H1 (cell line): ENCODE measurements around the gene GGA2. TPM values are rescaled to one million over a fixed set of nuclear protein-coding genes. Genes with fewer than 3 reads are reported as not detected.

Source experiments
- CTCF ChIA-PET: fragments of 300-600 bp; sonication (Branson Sonifier 250); formaldehyde crosslinking; loops from one replicate; lab custom pipeline; 2021; ENCODE audit not compliant: partially characterized antibody; lab: Charles Lee
- POLR2A ChIA-PET: fragments of 300-600 bp; sonication (Branson Sonifier 250); formaldehyde crosslinking; loops from one replicate; lab custom pipeline; 2021; ENCODE audit warnings: inconsistent platforms; ENCODE audit not compliant: partially characterized antibody; lab: Charles Lee
- DNase-seq, 2 experiments: peaks; one replicate each; pipeline versions ENCODE4 v3.0.0 to v3.0.0-alpha.2; 2010 to 2022; ENCODE audit warnings: low spot score in 2 of 2, low read depth in 1 of 2, mixed read lengths in 1 of 2
- FAIRE-seq: peaks from 2 replicates; lab custom pipeline; 2011; peaks lifted over from hg19 to GRCh38; lab: Jason Lieb, UNC
- H2AFZ ChIP-seq: 2 replicates; pipeline ENCODE4 v1.8.1; 2012; ENCODE audit warnings: low read length, inconsistent platforms
- H2AK5ac ChIP-seq: 2 replicates; pipeline ENCODE4 v1.6.1; 2013; ENCODE audit warnings: low read depth, low read length
- H2BK120ac ChIP-seq: replicated peaks from 2 replicates; pipeline ENCODE3; 2013; ENCODE audit warnings: low read depth, low read length, inconsistent platforms
- H2BK12ac ChIP-seq: 2 replicates; pipeline ENCODE4 v1.6.1; 2013; ENCODE audit warnings: low read depth, low read length
- H2BK15ac ChIP-seq: 2 replicates; pipeline ENCODE4 v1.6.1; 2013; ENCODE audit warnings: low read length
- H2BK20ac ChIP-seq: 2 replicates; pipeline ENCODE4 v1.6.1; 2013; ENCODE audit warnings: low read length
- H2BK5ac ChIP-seq: 2 replicates; pipeline ENCODE4 v1.6.1; 2013; ENCODE audit warnings: low read depth, low read length
- H3K14ac ChIP-seq: 2 replicates; pipeline ENCODE4 v1.6.1; 2013; ENCODE audit warnings: inconsistent platforms; ENCODE audit not compliant: insufficient read length
- H3K18ac ChIP-seq: 2 replicates; pipeline ENCODE4 v1.6.1; 2013; ENCODE audit warnings: low read length; ENCODE audit errors: extremely low read depth
- H3K23ac ChIP-seq: 2 replicates; pipeline ENCODE4 v1.6.1; 2013; ENCODE audit warnings: inconsistent platforms; ENCODE audit not compliant: insufficient read length
- H3K23me2 ChIP-seq: 2 replicates; pipeline ENCODE4 v1.6.1; 2013; ENCODE audit warnings: low read depth, low read length
- H3K27ac ChIP-seq: 2 replicates; pipeline ENCODE4 v1.6.1; 2011; ENCODE audit warnings: low read depth, low read length, inconsistent platforms
- H3K27me3 ChIP-seq, 4 experiments: replicated peaks in 1 of 4; 1 replicate in 1 of 4; 2 replicates in 3 of 4; pipeline versions ENCODE4 v1.6.1 to v1.8.1; 2011 to 2013; ENCODE audit warnings: low read length in 3 of 4, mild to moderate bottlenecking in 3 of 4, inconsistent platforms in 2 of 4, mixed read lengths in 2 of 4, moderate library complexity in 1 of 4; ENCODE audit not compliant: control insufficient read depth in 3 of 4, insufficient read depth in 3 of 4; ENCODE audit errors: extremely low read depth in 1 of 4
- H3K36me3 ChIP-seq, 4 experiments: 2 replicates each; pipeline versions ENCODE4 v1.6.1 to v1.8.1; 2011 to 2013; ENCODE audit warnings: mild to moderate bottlenecking in 4 of 4, low read length in 3 of 4, moderate library complexity in 2 of 4, control low read depth in 1 of 4, inconsistent platforms in 1 of 4; ENCODE audit not compliant: insufficient read depth in 4 of 4, control insufficient read depth in 2 of 4
- H3K4ac ChIP-seq: replicated peaks from 2 replicates; pipeline ENCODE3; 2013; ENCODE audit warnings: low read length, low read depth, mixed read lengths, inconsistent platforms; ENCODE audit not compliant: insufficient read length
- H3K4me1 ChIP-seq, 4 experiments: replicated peaks in 1 of 4; 1 replicate in 1 of 4; 2 replicates in 3 of 4; pipeline versions ENCODE4 v1.6.1 to v1.8.1; 2011 to 2013; ENCODE audit warnings: low read length in 3 of 4, inconsistent platforms in 2 of 4, mixed read lengths in 1 of 4; ENCODE audit not compliant: insufficient read depth in 4 of 4, control insufficient read depth in 3 of 4
- H3K4me2 ChIP-seq, 2 experiments: 2 replicates each; pipeline versions ENCODE4 v1.6.1 to v1.8.1; 2011 to 2013; ENCODE audit warnings: low read depth in 2 of 2, low read length in 2 of 2, control low read depth in 1 of 2, inconsistent platforms in 1 of 2, mild to moderate bottlenecking in 1 of 2; ENCODE audit not compliant: insufficient read depth in 1 of 2
- H3K4me3 ChIP-seq, 4 experiments: fragments of 200-600, 300-600 bp in 1 of 4; sonication (generic), shearing (Covaris generic), sonication (Bioruptor Twin) in 1 of 4; 2 replicates each; pipeline versions ENCODE4 v1.5.1 to v1.8.1; 2011 to 2016; ENCODE audit warnings: low read length in 4 of 4, low read depth in 3 of 4, control low read depth in 2 of 4, inconsistent platforms in 2 of 4, mild to moderate bottlenecking in 2 of 4, mixed read lengths in 1 of 4, moderate library complexity in 1 of 4; ENCODE audit not compliant: insufficient read depth in 2 of 4; ENCODE audit errors: extremely low read depth in 1 of 4
- H3K56ac ChIP-seq: replicated peaks from 2 replicates; pipeline ENCODE3; 2013; ENCODE audit warnings: low read depth, mild to moderate bottlenecking, mixed read lengths, low read length, inconsistent platforms; ENCODE audit not compliant: insufficient read length
- H3K79me1 ChIP-seq: 2 replicates; pipeline ENCODE4 v1.6.1; 2013; ENCODE audit warnings: low read depth, low read length, control low read depth
- H3K79me2 ChIP-seq, 2 experiments: 2 replicates each; pipeline versions ENCODE4 v1.6.1 to v1.8.1; 2012 to 2013; ENCODE audit warnings: low read length in 2 of 2, mild to moderate bottlenecking in 2 of 2, inconsistent platforms in 1 of 2; ENCODE audit not compliant: insufficient read depth in 2 of 2, control insufficient read depth in 1 of 2
- H3K9ac ChIP-seq, 4 experiments: replicated peaks in 1 of 4; 1 replicate in 1 of 4; 2 replicates in 3 of 4; pipeline versions ENCODE4 v1.6.1 to v1.8.1; 2011 to 2013; ENCODE audit warnings: low read depth in 3 of 4, low read length in 3 of 4, control low read depth in 2 of 4, mild to moderate bottlenecking in 2 of 4, moderate library complexity in 2 of 4, inconsistent platforms in 1 of 4; ENCODE audit errors: extremely low read depth in 1 of 4
- H3K9me3 ChIP-seq, 2 experiments: 2 replicates each; pipeline versions ENCODE4 v1.6.1 to v1.8.1; 2012 to 2013; ENCODE audit warnings: mild to moderate bottlenecking in 2 of 2, moderate library complexity in 2 of 2, control low read depth in 1 of 2, inconsistent platforms in 1 of 2, low read depth in 1 of 2, low read length in 1 of 2, mixed read lengths in 1 of 2; ENCODE audit not compliant: insufficient read depth in 2 of 2
- H4K20me1 ChIP-seq, 2 experiments: replicated peaks in 1 of 2; 2 replicates each; pipeline versions ENCODE3 to v1.8.1; 2011 to 2013; ENCODE audit warnings: inconsistent platforms in 2 of 2, low read length in 2 of 2, mild to moderate bottlenecking in 1 of 2; ENCODE audit not compliant: insufficient read depth in 2 of 2, control insufficient read depth in 1 of 2
- H4K5ac ChIP-seq: 2 replicates; pipeline ENCODE4 v1.6.1; 2013; ENCODE audit warnings: low read length, low read depth, mixed read lengths, inconsistent platforms; ENCODE audit not compliant: insufficient read length
- H4K8ac ChIP-seq: 2 replicates; pipeline ENCODE4 v1.8.0; 2013; ENCODE audit warnings: mild to moderate bottlenecking, moderate library complexity, low read length, inconsistent platforms; ENCODE audit not compliant: insufficient read depth; ENCODE audit errors: extremely low read depth
- H4K91ac ChIP-seq: replicated peaks from 2 replicates; pipeline ENCODE3; 2013; ENCODE audit warnings: low read length, mixed read lengths, inconsistent platforms; ENCODE audit not compliant: insufficient read length
- EGR1 ChIP-seq: IDR thresholded peaks from 2 replicates; pipeline ENCODE4 v1.6.1; 2011; ENCODE audit warnings: low read depth, low read length, borderline replicate concordance
- HDAC2 ChIP-seq, 2 experiments: fragments of 300-600 bp in 1 of 2; sonication (generic) in 1 of 2; IDR thresholded peaks; 2 replicates each; pipeline ENCODE4 v1.6.1; 2011 to 2012; ENCODE audit warnings: low read depth in 2 of 2, low read length in 2 of 2, mild to moderate bottlenecking in 2 of 2, moderate library complexity in 2 of 2, borderline replicate concordance in 1 of 2, inconsistent platforms in 1 of 2
- HDAC6 ChIP-seq: IDR thresholded peaks from one replicate; pipeline ENCODE4 v1.7.1; 2012; ENCODE audit warnings: low read depth, mild to moderate bottlenecking, inconsistent platforms, low read length, moderate library complexity
- MAFK ChIP-seq: IDR thresholded peaks from 2 replicates; pipeline ENCODE4 v1.6.1; 2012; ENCODE audit warnings: low read depth, mild to moderate bottlenecking, improper control_type of control experiment, low read length
- RFX5 ChIP-seq: IDR thresholded peaks from 2 replicates; pipeline ENCODE4 v1.6.1; 2011; ENCODE audit warnings: low read depth, low read length, improper control_type of control experiment, borderline replicate concordance
- TAF1 ChIP-seq: IDR thresholded peaks from 2 replicates; pipeline ENCODE4 v1.6.1; 2011; ENCODE audit warnings: mild to moderate bottlenecking, low read depth, low read length
- ZNF274 ChIP-seq: IDR thresholded peaks from 2 replicates; pipeline ENCODE4 v1.7.0; 2012; ENCODE audit warnings: low read length, borderline replicate concordance; ENCODE audit errors: extremely low read depth
- WGBS, 2 experiments: shearing (Covaris generic) in 1 of 2; methylation state at CpG; one replicate each; pipeline versions ENCODE4 v1.1.6 to v1.1.7; 2013 to 2015; ENCODE audit warnings: low lambda C conversion rate in 2 of 2, mixed read lengths in 2 of 2, inconsistent platforms in 1 of 2, low coverage in 1 of 2, missing lambda C conversion rate in 1 of 2; ENCODE audit not compliant: insufficient replicate concordance in 2 of 2, insufficient coverage in 1 of 2, insufficient read length in 1 of 2; ENCODE audit errors: extremely low coverage in 1 of 2, missing lambda C conversion rate in 1 of 2; 5-methylcytosine and 5-hydroxymethylcytosine counted together
- polyA plus RNA-seq, 7 experiments: library from polyadenylated mRNA; depleted of rRNA in 3 of 7; stranded (reverse) in 5 of 7; unstranded in 2 of 7; fragments of >200 nt in 5 of 7; fragments of 200-250 nt in 2 of 7; gene quantifications; 1 replicate in 5 of 7; 2 replicates in 1 of 7; 4 replicates in 1 of 7; pipeline versions ENCODE4 v1.2.1 to v1.2.3, GENCODE V29; 2011 to 2013; ENCODE audit warnings: missing spikeins in 2 of 7, mixed read lengths in 2 of 7
- total RNA-seq: library from RNA; stranded (reverse); fragmentation: NEBNext Ultra II Directional; extraction: Animal tissue kit (Norgen Biotek cat#: 25700); gene quantifications from 2 replicates; pipeline ENCODE4 v1.2.1, GENCODE V29; 2021

GGA2 gene
- total and polyA plus RNA-seq, 2 of the 8 experiments (the other 6 are each of a cell fraction or from before 2014, with no cell fraction given) = 65.8 to 114 TPM

DNA sequence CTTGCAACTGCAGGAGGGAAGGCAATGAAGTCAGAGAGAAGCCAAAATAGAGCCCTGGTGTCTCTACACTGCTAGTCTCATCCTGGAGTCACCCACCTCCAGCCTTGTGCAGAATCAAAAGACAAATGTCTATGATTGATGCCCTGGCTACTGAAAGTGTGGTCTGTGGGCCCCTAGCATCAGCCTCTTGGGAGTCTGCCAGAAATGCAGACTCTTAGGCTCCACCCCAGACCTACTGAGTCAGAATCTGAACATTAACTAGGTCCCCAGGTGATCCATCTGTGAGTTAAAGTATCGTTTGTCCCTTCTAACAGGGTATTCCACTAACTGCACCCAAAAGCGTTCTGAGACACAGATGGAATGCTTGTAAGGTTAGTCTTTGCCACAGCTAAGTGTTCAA, 25.6 kb upstream of the GGA2 start:
- no peak overlapping the region for H2BK15ac ChIP-seq
- H3K9ac ChIP-seq = no peak overlapping the region
- no peaks in the 10 kb centered on the region for H3K79me1 ChIP-seq
- no peaks in the 10 kb centered on the region for H3K23me2 ChIP-seq
- peaks cover 13 to 61% (median 47%) of the 10 kb centered on the region in 4 experiments; a peak in 7 of 8 replicates for H3K36me3 ChIP-seq
- no peak overlapping the region for H3K4me2 ChIP-seq
- no peak overlapping the region for H3K4me3 ChIP-seq
- H4K20me1 ChIP-seq = peaks cover 0 to 6% of the 10 kb centered on the region in 2 experiments
- no peak overlapping the region for H2AFZ ChIP-seq
- no peak overlapping the region for H3K23ac ChIP-seq
- H2BK20ac ChIP-seq = no peak overlapping the region
- FAIRE-seq (no peak), DNase-seq (no peak)
- no peak overlapping the region for H3K14ac ChIP-seq
- no peak overlapping the region for H2AK5ac ChIP-seq
- H2BK120ac ChIP-seq = no peak overlapping the region
- POLR2A ChIA-PET = interaction anchor here (1.5 kb wide), 1 partner anchor 9 kb away, joined by 3 read pairs; no protein-coding TSS in a partner anchor
- H4K91ac ChIP-seq = no peak overlapping the region
- no peak overlapping the region for H4K8ac ChIP-seq
- H2BK12ac ChIP-seq = no peak overlapping the region
- no peaks in the 10 kb centered on the region for H3K27me3 ChIP-seq
- WGBS, 2 experiments = 87% methylated on average over 2 of the region's 2 CpGs; no CpG with 5 or more reads in 1 of the 2 experiments
- no peak overlapping the region for H3K18ac ChIP-seq
- no peaks in the 10 kb centered on the region for H3K4me1 ChIP-seq
- H3K79me2 ChIP-seq = no peaks in the 10 kb centered on the region
- CTCF ChIA-PET = no interaction called here
- no peak overlapping the region for H3K27ac ChIP-seq
- no peaks in the 10 kb centered on the region for H3K9me3 ChIP-seq
- no peak overlapping the region for H3K56ac ChIP-seq
- TF ChIP-seq MAFK (no peak), EGR1 (no peak), HDAC6 (no peak), ZNF274 (no peak), HDAC2 (IDR thresholded peaks at IDR 0.05; ENCODE audit: borderline replicate concordance in 1 of 2, low read depth in 2 of 2, low read length in 2 of 2) (no peak), TAF1 (no peak), RFX5 (no peak)
- no peak overlapping the region for H4K5ac ChIP-seq
- no peak overlapping the region for H2BK5ac ChIP-seq
- no peak overlapping the region for H3K4ac ChIP-seq
